Uterus (tissue), 4 donors: ENCODE data around the gene KLRF1. TPM values are rescaled to one million over a fixed set of nuclear protein-coding genes. Genes with fewer than 3 reads are reported as not detected.

ENCODE experiments used
- DNase-seq, 2 donors: peaks; one replicate each; pipeline ENCODE4 v3.0.0-alpha.2; 2019 to 2020
- H3K27ac ChIP-seq, 2 donors: fragments of 200-600 bp; sonication (generic); 1 replicate in 1 of 2; 2 replicates in 1 of 2; pipeline ENCODE4 v1.5.1; 2016 to 2018
- H3K27me3 ChIP-seq, 2 donors: fragments of 200-600 bp; sonication (generic); one replicate each; pipeline ENCODE4 v1.5.1; 2018 to 2019; ENCODE audit warnings: control low read depth in 1 of 2
- H3K36me3 ChIP-seq, 2 donors: fragments of 200-600 bp; sonication (generic); one replicate each; pipeline ENCODE4 v1.5.1; 2019; ENCODE audit warnings: control low read depth in 1 of 2
- H3K4me1 ChIP-seq, 2 donors: fragments of 200-600 bp; sonication (generic); one replicate each; pipeline ENCODE4 v1.5.1; 2018 to 2019; ENCODE audit warnings: control low read depth in 1 of 2
- H3K4me3 ChIP-seq, 2 donors: fragments of 200-600 bp; sonication (generic); 1 replicate in 1 of 2; 2 replicates in 1 of 2; pipeline ENCODE4 v1.5.1; 2018 to 2019; ENCODE audit warnings: mild to moderate bottlenecking in 1 of 2
- H3K9me3 ChIP-seq, 2 donors: fragments of 200-600 bp; sonication (generic); one replicate each; pipeline ENCODE4 v1.5.1; 2019; ENCODE audit warnings: control low read depth in 1 of 2
- CTCF ChIP-seq, 4 experiments: fragments of 200-600 bp in 2 of 4; fragments of 450-650 bp in 2 of 4; sonication (generic) in 2 of 4; IDR thresholded peaks; one replicate each; pipeline ENCODE4 v1.5.1; 2016 to 2019; ENCODE audit warnings: antibody characterized with exemption in 4 of 4, mild to moderate bottlenecking in 2 of 4, moderate library complexity in 1 of 4
- POLR2A ChIP-seq, 2 donors: fragments of 450-650 bp; IDR thresholded peaks; one replicate each; pipeline ENCODE4 v1.6.1; 2016; ENCODE audit warnings: antibody characterized with exemption in 2 of 2, mild to moderate bottlenecking in 1 of 2, moderate library complexity in 1 of 2
- intact Hi-C: fragments of 100-400 bp; cut with DNase I; formaldehyde crosslinking; loops from one replicate; pipeline ENCODE4 v1.15.1; 2023; ENCODE audit warnings: low total_unique reads
- total RNA-seq, 4 donors: library from RNA; depleted of rRNA in 3 of 4; stranded (reverse); fragments of >200 nt in 3 of 4; gene quantifications; one replicate each; pipeline versions ENCODE4 v1.1.0 to v1.2.4, GENCODE V29; 2014 to 2023
- donor health status: DM: yes; HTN: yes; CAD: no.

The KLRF1 gene
- total RNA-seq, 4 donors from 2014 or later = 0.35 to 1.5 TPM; not detected in 2

- no peaks in the 10 kb centered on the region for H3K9me3 ChIP-seq
- no peak for DNase-seq
- no peak overlapping the region for H3K4me3 ChIP-seq
- intact Hi-C loops = no loop called here
- no peaks in the 10 kb centered on the region for H3K27me3 ChIP-seq
- no peak overlapping the region for H3K27ac ChIP-seq
- H3K36me3 ChIP-seq = no peaks in the 10 kb centered on the region
- H3K4me1 ChIP-seq = no peaks in the 10 kb centered on the region
- peak in 3 of 4 experiments; percentile 17 to 42 (median 39) for TF ChIP-seq CTCF (IDR thresholded peaks at IDR 0.05)
- TF ChIP-seq POLR2A (IDR thresholded peaks at IDR 0.05) = no peak
Measured at GRCh38 chr12:9797722-9798619, 29.3 kb upstream of the KLRF1 start.

- no peaks in the 10 kb centered on the region for H3K27me3 ChIP-seq
- no peaks in the 10 kb centered on the region for H3K9me3 ChIP-seq
- no peak overlapping the region for H3K4me3 ChIP-seq
- DNase-seq = no peak
- no peak overlapping the region for H3K27ac ChIP-seq
- no peak for TF ChIP-seq POLR2A (IDR thresholded peaks at IDR 0.05)
- no peak for TF ChIP-seq CTCF (IDR thresholded peaks at IDR 0.05)
- H3K4me1 ChIP-seq = no peaks in the 10 kb centered on the region
- intact Hi-C loops = no loop called here
- no peaks in the 10 kb centered on the region for H3K36me3 ChIP-seq
Measured at GRCh38 chr12:9799961-9800360, 27.3 kb upstream of the KLRF1 start.

GRCh38 chr12:9805883-9806282 is 21.4 kb upstream of the KLRF1 start:
- H3K4me1 ChIP-seq = no peaks in the 10 kb centered on the region
- intact Hi-C loops = no loop called here
- no peaks in the 10 kb centered on the region for H3K27me3 ChIP-seq
- H3K9me3 ChIP-seq = no peaks in the 10 kb centered on the region
- no peak for DNase-seq
- no peak overlapping the region for H3K27ac ChIP-seq
- H3K36me3 ChIP-seq = no peaks in the 10 kb centered on the region
- H3K4me3 ChIP-seq = no peak overlapping the region
- TF ChIP-seq POLR2A (IDR thresholded peaks at IDR 0.05) = no peak
- TF ChIP-seq CTCF (IDR thresholded peaks at IDR 0.05) = no peak

- Histone ChIP-seq H3K27ac (no peak overlapping the region), H3K27me3 (no peaks in the 10 kb centered on the region), H3K4me1 (no peaks in the 10 kb centered on the region), H3K9me3 (no peaks in the 10 kb centered on the region), H3K36me3 (no peaks in the 10 kb centered on the region), H3K4me3 (no peak overlapping the region)
- no peak for TF ChIP-seq POLR2A (IDR thresholded peaks at IDR 0.05)
- TF ChIP-seq CTCF (IDR thresholded peaks at IDR 0.05) = no peak
- DNase-seq = no peak
- intact Hi-C loops = no loop called here
Measured at GRCh38 chr12:9806714-9807113, 20.6 kb upstream of the KLRF1 start.

- intact Hi-C loops = no loop called here
Measured at GRCh38 chr12:9808504-9808903, 18.8 kb upstream of the KLRF1 start.

More at GRCh38 chr12:9808504-9808903, 18.8 kb upstream of the KLRF1 start:
- Histone ChIP-seq H3K27me3 (no peaks in the 10 kb centered on the region), H3K4me3 (no peak overlapping the region), H3K9me3 (no peaks in the 10 kb centered on the region), H3K36me3 (no peaks in the 10 kb centered on the region), H3K27ac (no peak overlapping the region), H3K4me1 (no peaks in the 10 kb centered on the region)
- DNase-seq = no peak
- TF ChIP-seq CTCF (IDR thresholded peaks at IDR 0.05) (no peak), POLR2A (IDR thresholded peaks at IDR 0.05) (no peak)
